ENCODE results near the gene KMT2E.
"Not testable (repeated sequence)": the region's sequence is repeated elsewhere in the genome, so short reads cannot be mapped to it uniquely, and the experiment has no call there.

KMT2E gene

GRCh38 chr7:105003872-105004510 lies 10.0 kb upstream of the KMT2E start:
- Histone ChIP-seq H3K27ac (ENCODE audit: low read length) (no peak overlapping the region), H3K27me3 (ENCODE audit: insufficient read depth, low read length, poor library complexity) (no peaks in the 10 kb centered on the region), H3K36me3 (ENCODE audit: insufficient read depth, low read length) (peaks cover 63% of the 10 kb centered on the region), H3K4me2 (ENCODE audit: insufficient read depth, low read length) (peak overlapping the region; percentile 25; the same call in 1 of the 2 replicates), H3K4me3 (ENCODE audit: low read depth in 1 of 2, low read length in 2 of 2) (no peak overlapping the region), H2AFZ (ENCODE audit: low read depth, low read length) (no peak overlapping the region), H3K4me1 (ENCODE audit: insufficient read depth, low read length) (peaks cover 65% of the 10 kb centered on the region), H3K9me3 (ENCODE audit: insufficient read depth, low read length, severe bottlenecking) (no peaks in the 10 kb centered on the region), H4K20me1 (ENCODE audit: insufficient read depth, low read length) (peaks cover 83% of the 10 kb centered on the region), H3K9ac (ENCODE audit: low read depth, low read length) (no peak overlapping the region), H3K79me2 (ENCODE audit: insufficient read depth, low read length) (no peaks in the 10 kb centered on the region)
- TF ChIP-seq EZH2 (IDR thresholded peaks at IDR 0.05; ENCODE audit: borderline replicate concordance, low read depth, low read length, severe bottlenecking), result no peak
- TF ChIP-seq CTCF (IDR thresholded peaks at IDR 0.05; ENCODE audit: borderline replicate concordance, extremely low read depth, low read length, poor library complexity, severe bottlenecking), result no peak
- no peak for DNase-seq
- no peak for ATAC-seq (ENCODE audit: insufficient read depth, low read depth)

GRCh38 chr7:105005006-105005405 lies 9.0 kb upstream of the KMT2E start:
- peaks cover 80% of the 10 kb centered on the region for H4K20me1 ChIP-seq (ENCODE audit: insufficient read depth, low read length)
- not testable (repeated sequence) for H3K79me2 ChIP-seq (ENCODE audit: insufficient read depth, low read length); DNase-seq; H3K9ac ChIP-seq (ENCODE audit: low read depth, low read length); H3K4me3 ChIP-seq (ENCODE audit: low read depth in 1 of 2, low read length in 2 of 2); H2AFZ ChIP-seq (ENCODE audit: low read depth, low read length); H3K4me2 ChIP-seq (ENCODE audit: insufficient read depth, low read length); H3K27ac ChIP-seq (ENCODE audit: low read length); ATAC-seq (ENCODE audit: insufficient read depth, low read depth); H3K27me3 ChIP-seq (ENCODE audit: insufficient read depth, low read length, poor library complexity); H3K9me3 ChIP-seq (ENCODE audit: insufficient read depth, low read length, severe bottlenecking)
- H3K36me3 ChIP-seq (ENCODE audit: insufficient read depth, low read length), result peaks cover 61% of the 10 kb centered on the region
- H3K4me1 ChIP-seq (ENCODE audit: insufficient read depth, low read length), result peaks cover 75% of the 10 kb centered on the region

GRCh38 chr7:105005486-105005885 lies 8.5 kb upstream of the KMT2E start:
- not testable (repeated sequence) for H3K79me2 ChIP-seq (ENCODE audit: insufficient read depth, low read length); H3K4me3 ChIP-seq (ENCODE audit: low read depth in 1 of 2, low read length in 2 of 2); H2AFZ ChIP-seq (ENCODE audit: low read depth, low read length); DNase-seq; H3K27me3 ChIP-seq (ENCODE audit: insufficient read depth, low read length, poor library complexity); H3K9me3 ChIP-seq (ENCODE audit: insufficient read depth, low read length, severe bottlenecking); H3K9ac ChIP-seq (ENCODE audit: low read depth, low read length); H3K4me2 ChIP-seq (ENCODE audit: insufficient read depth, low read length); H3K27ac ChIP-seq (ENCODE audit: low read length); ATAC-seq (ENCODE audit: insufficient read depth, low read depth)
- peaks cover 80% of the 10 kb centered on the region for H4K20me1 ChIP-seq (ENCODE audit: insufficient read depth, low read length)
- peaks cover 61% of the 10 kb centered on the region for H3K36me3 ChIP-seq (ENCODE audit: insufficient read depth, low read length)
- H3K4me1 ChIP-seq (ENCODE audit: insufficient read depth, low read length), result peaks cover 77% of the 10 kb centered on the region

- H2AFZ ChIP-seq (ENCODE audit: low read depth, low read length), result no peak overlapping the region
- H3K27me3 ChIP-seq (ENCODE audit: insufficient read depth, low read length, poor library complexity), result no peaks in the 10 kb centered on the region
- H3K4me1 ChIP-seq (ENCODE audit: insufficient read depth, low read length), result peaks cover 78% of the 10 kb centered on the region
- no peaks in the 10 kb centered on the region for H3K9me3 ChIP-seq (ENCODE audit: insufficient read depth, low read length, severe bottlenecking)
- DNase-seq, result no peak
- peak; percentile 7 for TF ChIP-seq CTCF (IDR thresholded peaks at IDR 0.05; ENCODE audit: borderline replicate concordance, extremely low read depth, low read length, poor library complexity, severe bottlenecking)
- TF ChIP-seq EZH2 (IDR thresholded peaks at IDR 0.05; ENCODE audit: borderline replicate concordance, low read depth, low read length, severe bottlenecking), result no peak
- no peaks in the 10 kb centered on the region for H3K79me2 ChIP-seq (ENCODE audit: insufficient read depth, low read length)
- peaks cover 73% of the 10 kb centered on the region for H4K20me1 ChIP-seq (ENCODE audit: insufficient read depth, low read length)
- peak; percentile 27; the same call in 1 of the 3 replicates for ATAC-seq (ENCODE audit: insufficient read depth, low read depth)
- peaks cover 58% of the 10 kb centered on the region for H3K36me3 ChIP-seq (ENCODE audit: insufficient read depth, low read length)
- H3K27ac ChIP-seq (ENCODE audit: low read length), result no peak overlapping the region
- no peak overlapping the region for H3K9ac ChIP-seq (ENCODE audit: low read depth, low read length)
- H3K4me3 ChIP-seq (ENCODE audit: low read depth in 1 of 2, low read length in 2 of 2), result no peak overlapping the region
- H3K4me2 ChIP-seq (ENCODE audit: insufficient read depth, low read length), result peak overlapping the region; percentile 68; the same call in 1 of the 2 replicates
Measured at GRCh38 chr7:105006367-105007136, 7.5 kb upstream of the KMT2E start.
